SK-N-SH (cell line): Measurements from ENCODE around the gene EXOC3. TPM values are rescaled to one million over a fixed set of nuclear protein-coding genes. Genes with fewer than 3 reads are reported as not detected.
"Not testable (repeated sequence)": the region's sequence is repeated elsewhere in the genome, so short reads cannot be mapped to it uniquely, and the experiment has no call there.

Experiments used
- CTCF ChIA-PET: fragments of 300-600, 350-600 bp; formaldehyde crosslinking; extraction: SDS; loops from one replicate; lab custom pipeline; 2021; lab: Yijun Ruan, JAX
- POLR2A ChIA-PET: fragments of 350-600 bp; sonication (Branson Sonifier 250); formaldehyde crosslinking; extraction: SDS; loops from one replicate; lab custom pipeline; 2020; ENCODE audit warnings: antibody characterized with exemption, inconsistent platforms; lab: Yijun Ruan, JAX
- DNase-seq: peaks from one replicate; pipeline ENCODE4 v3.0.0; 2012
- H2AFZ ChIP-seq: fragments of 200-600 bp; sonication (generic); 2 replicates; pipeline ENCODE4 v1.8.1; 2016; ENCODE audit warnings: antibody characterized with exemption, mild to moderate bottlenecking, low read depth
- H3F3A ChIP-seq: fragments of 200-600 bp; sonication (generic); replicated peaks from 2 replicates; pipeline ENCODE3; 2016; ENCODE audit warnings: antibody characterized with exemption, mild to moderate bottlenecking; ENCODE audit not compliant: insufficient read depth
- H3K27ac ChIP-seq, 2 experiments: fragments of 200-500 bp in 1 of 2; fragments of 200-600 bp in 1 of 2; sonication (Bioruptor generic) in 1 of 2; sonication (generic), shearing (Covaris generic) in 1 of 2; 2 replicates each; pipeline versions ENCODE4 v1.5.1 to v1.6.1; 2014 to 2016; ENCODE audit warnings: low read depth in 2 of 2, inconsistent platforms in 1 of 2, low read length in 1 of 2, mild to moderate bottlenecking in 1 of 2, mixed read lengths in 1 of 2
- H3K27me3 ChIP-seq: fragments of 200-600 bp; sonication (generic), shearing (Covaris generic); 2 replicates; pipeline ENCODE4 v1.6.1; 2016; ENCODE audit warnings: mixed run types; ENCODE audit not compliant: insufficient read depth
- H3K36me3 ChIP-seq, 2 experiments: fragments of 200-500 bp in 1 of 2; fragments of 200-600 bp in 1 of 2; sonication (Bioruptor generic) in 1 of 2; sonication (generic) in 1 of 2; replicated peaks in 1 of 2; 2 replicates each; pipeline versions ENCODE3 to v1.5.1; 2014 to 2016; ENCODE audit warnings: low read length in 1 of 2, mild to moderate bottlenecking in 1 of 2; ENCODE audit not compliant: insufficient read depth in 2 of 2, control insufficient read depth in 1 of 2
- H3K4me1 ChIP-seq, 2 experiments: fragments of 200-500 bp in 1 of 2; fragments of 200-600 bp in 1 of 2; sonication (Bioruptor generic) in 1 of 2; sonication (generic), shearing (Covaris generic) in 1 of 2; 2 replicates each; pipeline versions ENCODE4 v1.5.1 to v1.6.1; 2014 to 2016; ENCODE audit warnings: low read depth in 1 of 2, low read length in 1 of 2, mixed run types in 1 of 2; ENCODE audit not compliant: insufficient read depth in 2 of 2, control insufficient read depth in 1 of 2
- H3K4me2 ChIP-seq: fragments of 200-600 bp; sonication (generic), shearing (Covaris generic); 2 replicates; pipeline ENCODE4 v1.6.1; 2017; ENCODE audit warnings: mixed run types
- H3K4me3 ChIP-seq, 2 experiments: fragments of 200-500 bp in 1 of 2; fragments of 200-600 bp in 1 of 2; sonication (Bioruptor generic) in 1 of 2; sonication (generic), shearing (Covaris generic) in 1 of 2; 2 replicates each; pipeline versions ENCODE4 v1.5.1 to v1.8.1; 2014 to 2016; ENCODE audit warnings: low read depth in 2 of 2, inconsistent platforms in 1 of 2, low read length in 1 of 2, mild to moderate bottlenecking in 1 of 2, mixed read lengths in 1 of 2, moderate library complexity in 1 of 2
- H3K79me2 ChIP-seq: fragments of 200-600 bp; sonication (generic); 2 replicates; pipeline ENCODE4 v1.8.1; 2017; ENCODE audit warnings: mild to moderate bottlenecking; ENCODE audit not compliant: insufficient read depth
- H3K9ac ChIP-seq: fragments of 200-600 bp; sonication (generic); 2 replicates; pipeline ENCODE4 v1.6.1; 2017; ENCODE audit warnings: mixed run types
- H3K9me2 ChIP-seq: fragments of 200-600 bp; sonication (generic); 2 replicates; pipeline ENCODE4 v1.6.1; 2017; ENCODE audit warnings: mixed run types
- H3K9me3 ChIP-seq: fragments of 200-600 bp; sonication (generic); 2 replicates; pipeline ENCODE4 v1.6.1; 2017; ENCODE audit warnings: mixed run types, mild to moderate bottlenecking, moderate library complexity
- H4K20me1 ChIP-seq: fragments of 200-600 bp; sonication (generic); 2 replicates; pipeline ENCODE4 v1.6.1; 2017; ENCODE audit warnings: mild to moderate bottlenecking, mixed run types; ENCODE audit not compliant: insufficient read depth
- CHD2 ChIP-seq: fragments of 150-350 bp; IDR thresholded peaks from 2 replicates; pipeline ENCODE4 v1.6.1; 2018; ENCODE audit warnings: low read length; ENCODE audit not compliant: partially characterized antibody
- GABPA ChIP-seq: IDR thresholded peaks from 2 replicates; pipeline ENCODE4 v1.4.0; 2012; ENCODE audit warnings: low read depth, mild to moderate bottlenecking
- GATA2 ChIP-seq: sonication (generic); formaldehyde crosslinking; IDR thresholded peaks from 2 replicates; pipeline ENCODE4 v1.5.0; 2020; ENCODE audit warnings: mild to moderate bottlenecking, missing genetic modification reagents
- IRF3 ChIP-seq: fragments of 150-350 bp; IDR thresholded peaks from 2 replicates; pipeline ENCODE4 v1.6.1; 2016; ENCODE audit warnings: mild to moderate bottlenecking, low read depth, low read length
- MEF2A ChIP-seq: IDR thresholded peaks from 2 replicates; pipeline ENCODE4 v1.4.0; 2012; ENCODE audit warnings: low read depth, borderline replicate concordance
- MXI1 ChIP-seq: IDR thresholded peaks from 2 replicates; pipeline ENCODE4 v1.6.1; 2012; ENCODE audit warnings: mild to moderate bottlenecking, low read depth, low read length, improper control_type of control experiment
- POLR2AphosphoS5 ChIP-seq: IDR thresholded peaks from 2 replicates; pipeline ENCODE4 v1.6.1; 2012; ENCODE audit warnings: low read depth, low read length
- TAF1 ChIP-seq: IDR thresholded peaks from 2 replicates; pipeline ENCODE4 v1.6.1; 2012; ENCODE audit warnings: low read depth, mild to moderate bottlenecking, low read length, moderate library complexity, borderline replicate concordance
- WGBS: methylation state at CpG from one replicate; pipeline ENCODE4 v1.1.6; 2017; ENCODE audit warnings: low lambda C conversion rate; 5-methylcytosine and 5-hydroxymethylcytosine counted together
- polyA plus RNA-seq, 3 experiments: library from polyadenylated mRNA; depleted of rRNA; stranded (reverse); fragments of >200 nt; gene quantifications; 2 replicates each; pipeline ENCODE4 v1.2.3, GENCODE V29; 2012

EXOC3 gene
- polyA plus RNA-seq, 1 of the 3 experiments (the other 2 are of a cell fraction): 25.7 TPM

GRCh38 chr5:485113-485945, 42.4 kb downstream of the EXOC3 start:
- Histone ChIP-seq H3K4me2 (no peak overlapping the region), H3K4me1 (no peaks in the 10 kb centered on the region), H3F3A (no peaks in the 10 kb centered on the region), H3K27me3 (no peaks in the 10 kb centered on the region; the same call in 1 of the 2 replicates), H3K36me3 (no peaks in the 10 kb centered on the region)
- DNase-seq: no peak
- WGBS: 62% methylated on average over 19 of the region's 29 CpGs
- TF ChIP-seq MXI1 (no peak), TAF1 (no peak), GATA2 (CRISPR knock-in tag) (no peak), IRF3 (no peak), POLR2AphosphoS5 (no peak), CHD2 (no peak), MEF2A (no peak)
- TF ChIP-seq, all 33 proteins: peak for 0
- ChIA-PET CTCF (no interaction called here), POLR2A (no interaction called here)
- no peaks in the 10 kb centered on the region for H3K9me2 ChIP-seq
- no peak overlapping the region for H3K9ac ChIP-seq
- no peak overlapping the region for H3K27ac ChIP-seq
- no peak overlapping the region for H3K4me3 ChIP-seq
- H3K79me2 ChIP-seq: no peaks in the 10 kb centered on the region
- H2AFZ ChIP-seq: no peak overlapping the region
- no peaks in the 10 kb centered on the region for H4K20me1 ChIP-seq
- H3K9me3 ChIP-seq: no peaks in the 10 kb centered on the region

- H4K20me1 ChIP-seq: no peaks in the 10 kb centered on the region
- CTCF ChIA-PET: no interaction called here
- no peak overlapping the region for H3K4me2 ChIP-seq
- H3K27me3 ChIP-seq: no peaks in the 10 kb centered on the region; the same call in 1 of the 2 replicates
- POLR2A ChIA-PET: no interaction called here
- no peak for DNase-seq
- no peak overlapping the region for H3K4me3 ChIP-seq
- no peaks in the 10 kb centered on the region for H3K9me2 ChIP-seq
- H3K79me2 ChIP-seq: no peaks in the 10 kb centered on the region
- WGBS: 55% methylated on average over 12 of the region's 23 CpGs
- no peak overlapping the region for H3K9ac ChIP-seq
- no peaks in the 10 kb centered on the region for H3K9me3 ChIP-seq
- TF ChIP-seq GABPA (no peak), IRF3 (no peak)
- H2AFZ ChIP-seq: no peak overlapping the region
- no peak overlapping the region for H3K27ac ChIP-seq
- no peaks in the 10 kb centered on the region for H3F3A ChIP-seq
- no peaks in the 10 kb centered on the region for H3K36me3 ChIP-seq
- no peaks in the 10 kb centered on the region for H3K4me1 ChIP-seq
Measured at GRCh38 chr5:485946-486491, 43.0 kb downstream of the EXOC3 start.

- H2AFZ ChIP-seq, H3K4me2 ChIP-seq, POLR2A ChIA-PET, H3K36me3 ChIP-seq, H3K27ac ChIP-seq, DNase-seq, H4K20me1 ChIP-seq, H3K4me1 ChIP-seq, H3K79me2 ChIP-seq, H3F3A ChIP-seq, H3K9ac ChIP-seq, H3K4me3 ChIP-seq, H3K9me3 ChIP-seq, CTCF ChIA-PET, H3K9me2 ChIP-seq, H3K27me3 ChIP-seq: not testable (repeated sequence)
- WGBS: 50% methylated on average over 3 of the region's 22 CpGs
Measured at GRCh38 chr5:486597-486996, 43.6 kb downstream of the EXOC3 start.
